SK-N-SH treated with all-trans-retinoic acid at 6 μM for 48 hours (cell line): Measurements from ENCODE around the gene LIN7A.

ENCODE experiments used
- ATAC-seq: fragments of 200-7000 bp; cut with Tn5 transposase; 3 replicates; pipeline ENCODE4 v1.9.1; 2020; ENCODE audit warnings: mild to moderate bottlenecking, moderate library complexity
- ARNTL ChIP-seq: fragments of 450-650 bp; formaldehyde crosslinking; IDR thresholded peaks from 2 replicates; pipeline ENCODE4 v1.5.0; 2020; ENCODE audit warnings: low read depth, mild to moderate bottlenecking, moderate library complexity, borderline replicate concordance
- BACH2 ChIP-seq: fragments of 250-450 bp; sonication (Bioruptor Pico); IDR thresholded peaks from 2 replicates; pipeline ENCODE4 v1.9.0; 2021; ENCODE audit warnings: mild to moderate bottlenecking, borderline replicate concordance
- CSDC2 ChIP-seq: fragments of 250-450 bp; sonication (Bioruptor Pico); IDR thresholded peaks from 2 replicates; pipeline ENCODE4 v1.5.0; 2020; ENCODE audit warnings: mild to moderate bottlenecking, moderate library complexity
- CSRNP3 ChIP-seq: fragments of 250-450 bp; sonication (Bioruptor Pico); IDR thresholded peaks from 2 replicates; pipeline ENCODE4 v1.5.1; 2021; ENCODE audit warnings: mild to moderate bottlenecking, moderate library complexity
- GLIS3 ChIP-seq: fragments of 250-450 bp; sonication (Bioruptor Pico); IDR thresholded peaks from 2 replicates; pipeline ENCODE4 v1.5.0; 2020; ENCODE audit warnings: mild to moderate bottlenecking, moderate library complexity
- ISL1 ChIP-seq: fragments of 250-450 bp; sonication (Bioruptor Pico); IDR thresholded peaks from 2 replicates; pipeline ENCODE4 v2.1.2; 2022; ENCODE audit warnings: mild to moderate bottlenecking, moderate library complexity
- OSR1 ChIP-seq: fragments of 250-450 bp; sonication (Bioruptor Pico); IDR thresholded peaks from 2 replicates; pipeline ENCODE4 v1.8.0; 2022; ENCODE audit warnings: moderate library complexity, mild to moderate bottlenecking, inconsistent platforms
- PATZ1 ChIP-seq: fragments of 250-450 bp; sonication (Bioruptor Pico); IDR thresholded peaks from 2 replicates; pipeline ENCODE4 v1.8.0; 2020; ENCODE audit warnings: mild to moderate bottlenecking, moderate library complexity, borderline replicate concordance
- PPARA ChIP-seq: fragments of 250-450 bp; sonication (Bioruptor Pico); IDR thresholded peaks from 2 replicates; pipeline ENCODE4 v1.5.0; 2020; ENCODE audit warnings: mild to moderate bottlenecking, borderline replicate concordance
- RARB ChIP-seq: fragments of 250-450 bp; sonication (Bioruptor Pico); IDR thresholded peaks from 2 replicates; pipeline ENCODE4 v1.8.0; 2021; ENCODE audit warnings: mild to moderate bottlenecking, moderate library complexity
- SNAI2 ChIP-seq: fragments of 250-450 bp; sonication (Bioruptor Pico); IDR thresholded peaks from 2 replicates; pipeline ENCODE4 v1.5.0; 2020; ENCODE audit warnings: mild to moderate bottlenecking, moderate library complexity
- TCF4 ChIP-seq: fragments of 250-450 bp; sonication (Bioruptor Pico); IDR thresholded peaks from 2 replicates; pipeline ENCODE4 v1.8.0; 2021; ENCODE audit warnings: mild to moderate bottlenecking, moderate library complexity, borderline replicate concordance
- TOX ChIP-seq: fragments of 250-450 bp; sonication (Bioruptor Pico); IDR thresholded peaks from 2 replicates; pipeline ENCODE4 v1.8.0; 2021; ENCODE audit warnings: mild to moderate bottlenecking, moderate library complexity, borderline replicate concordance
- TSHZ2 ChIP-seq: fragments of 250-450 bp; sonication (Bioruptor Pico); IDR thresholded peaks from 2 replicates; pipeline ENCODE4 v1.5.0; 2020; ENCODE audit warnings: mild to moderate bottlenecking, moderate library complexity
- ZC3H10 ChIP-seq: fragments of 250-450 bp; sonication (Bioruptor Pico); IDR thresholded peaks from 2 replicates; pipeline ENCODE4 v1.5.1; 2021; ENCODE audit warnings: mild to moderate bottlenecking, moderate library complexity
- ZFP3 ChIP-seq: fragments of 250-450 bp; sonication (Bioruptor Pico); IDR thresholded peaks from 2 replicates; pipeline ENCODE4 v1.5.0; 2020; ENCODE audit warnings: mild to moderate bottlenecking, moderate library complexity
- ZNF565 ChIP-seq: fragments of 450-650 bp; formaldehyde crosslinking; conservative IDR thresholded peaks from 2 replicates; pipeline ENCODE4 v1.5.0; 2020; ENCODE audit warnings: low read depth, mild to moderate bottlenecking, moderate library complexity
- ZNF8 ChIP-seq: fragments of 450-650 bp; formaldehyde crosslinking; IDR thresholded peaks from 2 replicates; pipeline ENCODE4 v1.5.0; 2020; ENCODE audit warnings: mild to moderate bottlenecking, moderate library complexity
- TF ChIP-seq, protein P1 (sequence below): fragments of 250-450 bp; sonication (Bioruptor Pico); IDR thresholded peaks from 2 replicates; pipeline ENCODE4 v1.5.1; 2020; ENCODE audit warnings: low read depth, mild to moderate bottlenecking, moderate library complexity

LIN7A gene

DNA sequence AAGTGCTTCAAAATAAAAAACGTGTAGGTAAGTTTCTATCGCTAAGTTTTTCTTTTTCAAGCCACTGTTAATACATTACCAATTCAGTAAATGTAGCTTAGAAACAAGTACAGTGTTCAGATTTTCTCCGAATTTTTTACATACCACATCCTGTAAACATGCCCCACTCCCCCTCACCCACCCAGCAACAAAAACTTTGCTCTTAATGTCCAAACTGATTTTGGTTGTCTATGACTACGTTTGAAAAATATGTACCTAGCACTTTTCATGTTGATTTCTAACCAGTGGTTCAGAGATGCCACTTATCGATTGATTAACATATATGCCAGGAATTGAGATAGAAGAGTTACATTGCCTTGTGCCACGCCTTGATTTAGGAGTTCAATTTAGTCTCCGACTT is 663 bp upstream of the LIN7A start (continued):
- TF ChIP-seq PATZ1 (CRISPR knock-in tag), result no peak
- TF ChIP-seq ZNF8 (CRISPR knock-in tag), result no peak
- TF ChIP-seq, protein P1, sequence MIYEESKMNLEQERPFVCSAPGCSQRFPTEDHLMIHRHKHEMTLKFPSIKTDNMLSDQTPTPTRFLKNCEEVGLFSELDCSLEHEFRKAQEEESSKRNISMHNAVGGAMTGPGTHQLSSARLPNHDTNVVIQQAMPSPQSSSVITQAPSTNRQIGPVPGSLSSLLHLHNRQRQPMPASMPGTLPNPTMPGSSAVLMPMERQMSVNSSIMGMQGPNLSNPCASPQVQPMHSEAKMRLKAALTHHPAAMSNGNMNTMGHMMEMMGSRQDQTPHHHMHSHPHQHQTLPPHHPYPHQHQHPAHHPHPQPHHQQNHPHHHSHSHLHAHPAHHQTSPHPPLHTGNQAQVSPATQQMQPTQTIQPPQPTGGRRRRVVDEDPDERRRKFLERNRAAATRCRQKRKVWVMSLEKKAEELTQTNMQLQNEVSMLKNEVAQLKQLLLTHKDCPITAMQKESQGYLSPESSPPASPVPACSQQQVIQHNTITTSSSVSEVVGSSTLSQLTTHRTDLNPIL (CRISPR knock-in tag), result no peak
- no peak for TF ChIP-seq TOX

GRCh38 chr12:80936642-80937390 is 918 bp downstream of the LIN7A start:
- no peak for TF ChIP-seq OSR1 (CRISPR knock-in tag)
- TF ChIP-seq ZC3H10, result no peak
- ATAC-seq, result peak; percentile 80

DNA sequence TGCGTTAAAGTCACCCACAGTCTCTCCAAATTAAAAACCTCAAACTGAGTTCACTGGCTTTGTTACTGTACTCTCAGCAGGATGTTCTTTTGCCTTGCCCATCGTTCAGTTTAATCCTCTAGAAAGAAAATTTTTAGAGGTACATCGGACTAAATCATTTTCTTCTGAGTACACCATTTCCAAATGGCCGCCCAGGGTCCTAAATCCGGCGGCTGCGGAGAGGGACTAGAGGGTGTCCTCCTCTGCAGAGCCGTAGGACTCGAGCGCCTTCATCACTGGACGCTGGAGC is 1.4 kb downstream of the LIN7A start:
- TF ChIP-seq GLIS3 (CRISPR knock-in tag), result no peak
- TF ChIP-seq ZNF565 (CRISPR knock-in tag), result no peak
- no peak for TF ChIP-seq CSRNP3
- no peak for TF ChIP-seq PATZ1 (CRISPR knock-in tag)
- no peak for TF ChIP-seq CSDC2 (CRISPR knock-in tag)
- no peak for TF ChIP-seq BACH2 (CRISPR knock-in tag)
- TF ChIP-seq, protein P1 (CRISPR knock-in tag), result no peak
- TF ChIP-seq SNAI2 (CRISPR knock-in tag), result no peak
- no peak for TF ChIP-seq ZFP3
- no peak for TF ChIP-seq TOX
- no peak for TF ChIP-seq TCF4
- no peak for TF ChIP-seq ZC3H10
- TF ChIP-seq ZNF8 (CRISPR knock-in tag), result no peak
- TF ChIP-seq ISL1 (CRISPR knock-in tag), result no peak
- TF ChIP-seq ARNTL (CRISPR knock-in tag), result no peak
- no peak for TF ChIP-seq TSHZ2 (CRISPR knock-in tag)
- no peak for TF ChIP-seq PPARA (CRISPR knock-in tag)
- TF ChIP-seq RARB (CRISPR knock-in tag), result no peak
- ATAC-seq, result no peak
